Measurements from ENCODE around the gene HLA-DRA. TPM values are rescaled to one million over a fixed set of nuclear protein-coding genes. Genes with fewer than 3 reads are reported as not detected.

Gene HLA-DRA
- total RNA-seq, 4 donors from 2014 or later = 228 to 978 (median 306) TPM

GRCh38 chr6:32415521-32416019 lies 24.1 kb upstream of the HLA-DRA start:
- TF ChIP-seq CTCF (IDR thresholded peaks at IDR 0.05; ENCODE audit: low read depth) = no peak

- TF ChIP-seq CTCF (IDR thresholded peaks at IDR 0.05; ENCODE audit: low read depth) = no peak
Measured at GRCh38 chr6:32416036-32416435, 23.7 kb upstream of the HLA-DRA start.

GRCh38 chr6:32424589-32425300 lies 14.9 kb upstream of the HLA-DRA start:
- TF ChIP-seq CTCF (IDR thresholded peaks at IDR 0.05; ENCODE audit: low read depth) = no peak

- no peak for TF ChIP-seq CTCF (IDR thresholded peaks at IDR 0.05; ENCODE audit: low read depth)
Measured at GRCh38 chr6:32426338-32426737, 13.3 kb upstream of the HLA-DRA start.

GRCh38 chr6:32427218-32427617 lies 12.5 kb upstream of the HLA-DRA start:
- no peak for TF ChIP-seq CTCF (IDR thresholded peaks at IDR 0.05; ENCODE audit: low read depth)

GRCh38 chr6:32427934-32428474 lies 11.7 kb upstream of the HLA-DRA start:
- no peak for TF ChIP-seq CTCF (IDR thresholded peaks at IDR 0.05; ENCODE audit: low read depth)

- TF ChIP-seq CTCF (IDR thresholded peaks at IDR 0.05; ENCODE audit: low read depth) = no peak
Measured at GRCh38 chr6:32430179-32430578, 9.5 kb upstream of the HLA-DRA start.
